SKM-1 (cell line): ENCODE measurements around the gene EPHB2.
"Not testable (repeated sequence)": the region's sequence is repeated elsewhere in the genome, so short reads cannot be mapped to it uniquely, and the experiment has no call there.

Experiments used
- DNase-seq: peaks from one replicate; lab custom pipeline; 2025; ENCODE audit not compliant: unreplicated experiment; lab: John Stamatoyannopoulos, UW

EPHB2 gene

GRCh38 chr1:22833699-22834098, 123.1 kb downstream of the EPHB2 start:
- no peak for DNase-seq

GRCh38 chr1:22834420-22834819, 123.8 kb downstream of the EPHB2 start:
- DNase-seq = not testable (repeated sequence)

- DNase-seq = no peak
Measured at GRCh38 chr1:22835636-22836319, 125.1 kb downstream of the EPHB2 start.

GRCh38 chr1:22836850-22837249, 126.2 kb downstream of the EPHB2 start:
- DNase-seq = no peak

- no peak for DNase-seq
Measured at GRCh38 chr1:22837332-22837731, 126.7 kb downstream of the EPHB2 start.

GRCh38 chr1:22838965-22839364, 128.3 kb downstream of the EPHB2 start:
- no peak for DNase-seq

GRCh38 chr1:22839806-22840205, 129.2 kb downstream of the EPHB2 start:
- no peak for DNase-seq

- DNase-seq = no peak
Measured at GRCh38 chr1:22841142-22841541, 130.5 kb downstream of the EPHB2 start.

- DNase-seq = no peak
Measured at GRCh38 chr1:22841860-22842281, 131.2 kb downstream of the EPHB2 start.

GRCh38 chr1:22843441-22844183, 133.0 kb downstream of the EPHB2 start:
- not testable (repeated sequence) for DNase-seq

GRCh38 chr1:22844621-22845020, 134.0 kb downstream of the EPHB2 start:
- no peak for DNase-seq

- no peak for DNase-seq
Measured at GRCh38 chr1:22845398-22845935, 134.8 kb downstream of the EPHB2 start.

- no peak for DNase-seq
Measured at GRCh38 chr1:22846458-22846857, 135.8 kb downstream of the EPHB2 start.

- no peak for DNase-seq
Measured at GRCh38 chr1:22847249-22847648, 136.6 kb downstream of the EPHB2 start.

- DNase-seq = no peak
Measured at GRCh38 chr1:22847709-22848108, 137.1 kb downstream of the EPHB2 start.

GRCh38 chr1:22848405-22848804, 137.8 kb downstream of the EPHB2 start:
- DNase-seq = no peak

GRCh38 chr1:22849770-22850169, 139.1 kb downstream of the EPHB2 start:
- DNase-seq = no peak

- no peak for DNase-seq
Measured at GRCh38 chr1:22850281-22850680, 139.6 kb downstream of the EPHB2 start.

- DNase-seq = no peak
Measured at GRCh38 chr1:22850681-22851080, 140.0 kb downstream of the EPHB2 start.

- DNase-seq = no peak
Measured at GRCh38 chr1:22851517-22851916, 140.9 kb downstream of the EPHB2 start.

- DNase-seq = no peak
Measured at GRCh38 chr1:22852144-22852655, 141.6 kb downstream of the EPHB2 start.

- no peak for DNase-seq
Measured at GRCh38 chr1:22853651-22854185, 143.1 kb downstream of the EPHB2 start.
